BE2C (cell line): ENCODE data around the gene ATP2B3.

Experiments
- DNase-seq: peaks from one replicate; pipeline ENCODE4 v3.0.0-alpha.2; 2020
- H3K27me3 ChIP-seq: fragments of 250-450 bp; sonication (Bioruptor Pico); 2 replicates; pipeline ENCODE4 v1.5.1; 2020; ENCODE audit warnings: mild to moderate bottlenecking
- H3K36me3 ChIP-seq: fragments of 250-450 bp; sonication (Bioruptor Pico); 2 replicates; pipeline ENCODE4 v1.5.1; 2020; ENCODE audit warnings: mild to moderate bottlenecking
- H3K4me1 ChIP-seq: fragments of 250-450 bp; sonication (Bioruptor Pico); 2 replicates; pipeline ENCODE4 v1.5.1; 2020
- H3K4me3 ChIP-seq: 2 replicates; pipeline ENCODE4 v1.5.1; 2011; ENCODE audit warnings: low read depth, low read length
- H3K9me3 ChIP-seq: fragments of 250-450 bp; sonication (Bioruptor Pico); 2 replicates; pipeline ENCODE4 v1.5.1; 2020
- CTCF ChIP-seq: IDR thresholded peaks from 2 replicates; pipeline ENCODE4 v1.5.1; 2012; ENCODE audit warnings: mild to moderate bottlenecking, low read depth, low read length

ATP2B3 gene

DNA sequence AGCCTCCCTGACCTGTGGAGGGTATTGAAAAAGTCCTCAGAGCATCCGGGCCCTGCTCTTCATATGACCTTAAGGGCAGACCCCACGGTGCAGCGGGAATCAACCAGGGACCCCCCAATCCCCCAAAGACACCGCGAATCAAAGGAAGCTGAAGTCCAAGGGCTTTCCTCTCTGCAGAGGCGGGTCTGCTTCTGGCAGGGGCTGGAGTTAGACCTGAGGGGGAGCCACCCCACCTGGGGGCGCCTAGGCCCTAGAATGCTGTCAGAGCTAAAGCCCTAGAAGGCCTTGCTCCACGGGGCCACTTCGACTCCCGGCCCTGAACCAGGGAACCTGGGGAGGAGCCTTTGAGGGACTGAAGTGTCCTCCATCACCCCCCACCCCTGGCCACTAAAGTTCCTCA lies 44.3 kb upstream of the ATP2B3 start:
- TF ChIP-seq CTCF, result no peak
- H3K36me3 ChIP-seq, result no peaks in the 10 kb centered on the region
- H3K27me3 ChIP-seq, result no peaks in the 10 kb centered on the region
- no peak for DNase-seq
- no peaks in the 10 kb centered on the region for H3K9me3 ChIP-seq
- H3K4me3 ChIP-seq, result no peak overlapping the region
- peaks cover 26% of the 10 kb centered on the region for H3K4me1 ChIP-seq

GRCh38 chrX:153474266-153474665 lies 43.2 kb upstream of the ATP2B3 start:
- Histone ChIP-seq H3K27me3 (no peaks in the 10 kb centered on the region), H3K9me3 (no peaks in the 10 kb centered on the region), H3K4me1 (peaks cover 26% of the 10 kb centered on the region), H3K36me3 (no peaks in the 10 kb centered on the region), H3K4me3 (no peak overlapping the region)
- no peak for DNase-seq
- TF ChIP-seq CTCF, result no peak

DNA sequence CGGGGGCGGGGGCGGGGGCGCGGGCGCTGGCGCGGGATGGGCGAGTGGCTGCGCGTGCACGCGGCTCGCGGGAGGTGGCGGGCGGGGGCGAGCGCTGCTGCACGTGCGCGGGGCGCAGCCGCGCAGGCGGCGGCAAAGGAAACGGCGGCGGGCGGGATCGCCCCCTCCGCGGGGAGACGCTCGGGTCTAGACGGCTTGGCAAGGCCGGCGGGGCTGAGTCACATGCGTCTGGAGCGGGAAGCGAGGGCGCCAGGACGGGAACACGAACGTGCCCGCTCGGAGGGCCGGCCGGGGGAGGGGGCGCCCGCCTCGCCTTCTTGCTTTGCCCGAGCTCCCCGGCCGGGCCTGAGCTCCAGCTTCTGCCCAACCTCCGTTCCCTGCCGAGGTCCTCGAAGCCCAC lies 42.7 kb upstream of the ATP2B3 start:
- Histone ChIP-seq H3K36me3 (no peaks in the 10 kb centered on the region), H3K4me1 (peaks cover 26% of the 10 kb centered on the region), H3K4me3 (no peak overlapping the region), H3K9me3 (no peaks in the 10 kb centered on the region), H3K27me3 (no peaks in the 10 kb centered on the region)
- no peak for TF ChIP-seq CTCF
- DNase-seq, result no peak

GRCh38 chrX:153475271-153475670 lies 42.2 kb upstream of the ATP2B3 start:
- DNase-seq, result no peak
- no peak for TF ChIP-seq CTCF
- Histone ChIP-seq H3K36me3 (no peaks in the 10 kb centered on the region), H3K4me1 (peaks cover 26% of the 10 kb centered on the region), H3K27me3 (no peaks in the 10 kb centered on the region), H3K4me3 (no peak overlapping the region), H3K9me3 (no peaks in the 10 kb centered on the region)

DNA sequence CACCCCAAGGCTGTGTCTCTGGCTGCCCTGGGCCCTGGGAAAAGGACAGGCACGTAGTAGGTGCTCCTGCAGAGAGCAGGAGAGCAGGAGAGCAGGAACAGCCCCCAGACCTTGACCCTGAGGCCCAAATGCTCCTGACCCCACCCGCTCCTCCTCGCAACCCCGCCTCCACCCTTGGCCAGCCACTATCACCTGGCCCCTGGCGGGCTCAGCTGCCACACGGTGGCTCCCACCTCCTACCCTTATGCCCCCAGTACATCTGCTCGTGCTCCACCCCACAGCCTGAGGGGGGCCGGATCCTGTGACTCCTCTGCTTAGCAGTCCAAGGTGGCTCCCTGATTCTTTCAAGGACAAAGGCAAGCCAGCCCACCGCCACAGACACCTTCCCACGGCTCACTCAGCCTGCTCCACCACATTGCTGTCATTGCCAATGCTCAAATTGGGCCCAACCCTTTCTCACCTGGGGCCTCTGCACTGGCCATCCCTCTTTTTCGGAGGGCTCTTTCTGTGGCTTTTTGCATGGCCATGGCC lies 41.6 kb upstream of the ATP2B3 start:
- no peaks in the 10 kb centered on the region for H3K9me3 ChIP-seq
- H3K4me3 ChIP-seq, result no peak overlapping the region
- TF ChIP-seq CTCF, result no peak
- DNase-seq, result no peak
- H3K27me3 ChIP-seq, result no peaks in the 10 kb centered on the region
- peaks cover 26% of the 10 kb centered on the region for H3K4me1 ChIP-seq
- no peaks in the 10 kb centered on the region for H3K36me3 ChIP-seq

- no peaks in the 10 kb centered on the region for H3K9me3 ChIP-seq
- H3K4me3 ChIP-seq, result no peak overlapping the region
- no peak for TF ChIP-seq CTCF
- H3K4me1 ChIP-seq, result peaks cover 26% of the 10 kb centered on the region
- peak; percentile 84 for DNase-seq
- H3K36me3 ChIP-seq, result no peaks in the 10 kb centered on the region
- no peaks in the 10 kb centered on the region for H3K27me3 ChIP-seq
Observed at GRCh38 chrX:153476666-153477363, 40.6 kb upstream of the ATP2B3 start.
